ENCODE results near the gene IL17B. TPM values are rescaled to one million over a fixed set of nuclear protein-coding genes. Genes with fewer than 3 reads are reported as not detected.

The IL17B gene
- total and polyA plus RNA-seq, 7 donors = 0.08 to 0.58 (median 0.42) TPM; not detected in 4

GRCh38 chr5:149419859-149420544 is 40.9 kb upstream of the IL17B start:
- Histone ChIP-seq H3K27me3 (ENCODE audit: insufficient read depth in 3 of 3, low read length in 2 of 3) (no peaks in the 10 kb centered on the region), H3K36me3 (ENCODE audit: insufficient read depth in 1 of 2, low read depth in 1 of 2) (peaks cover 0 to 3% of the 10 kb centered on the region in 2 donors), H3K9me3 (no peaks in the 10 kb centered on the region), H3K27ac (peak overlapping the region; percentile 41), H3K4me1 (peaks cover 10% of the 10 kb centered on the region), H3K4me3 (no peak overlapping the region)
- 64 to 68% (median 67%) methylated on average over 13 of the region's 13 CpGs for WGBS, 3 donors
- TF ChIP-seq CTCF (IDR thresholded peaks at IDR 0.05) = no peak
- DNase-seq = peak in 1 of 2 donors; percentile 68
- intact Hi-C loops (cut with DNase I) = no loop called here
- ATAC-seq = peak; percentile 10 to 62 (median 44)

GRCh38 chr5:149419532-149419858 is 40.4 kb upstream of the IL17B start:
- intact Hi-C loops (cut with DNase I) = no loop called here
- Histone ChIP-seq H3K4me1 (peaks cover 10% of the 10 kb centered on the region), H3K9me3 (no peaks in the 10 kb centered on the region)

GRCh38 chr5:149418910-149419531 is 39.9 kb upstream of the IL17B start:
- Histone ChIP-seq H3K9me3 (no peaks in the 10 kb centered on the region), H3K4me1 (peaks cover 10% of the 10 kb centered on the region), H3K27ac (no peak overlapping the region), H3K4me3 (no peak overlapping the region), H3K27me3 (ENCODE audit: insufficient read depth in 3 of 3, low read length in 2 of 3) (no peaks in the 10 kb centered on the region), H3K36me3 (ENCODE audit: insufficient read depth in 1 of 2, low read depth in 1 of 2) (peaks cover 0 to 3% of the 10 kb centered on the region in 2 donors)
- intact Hi-C loops (cut with DNase I) = no loop called here
- no peak for TF ChIP-seq CTCF (IDR thresholded peaks at IDR 0.05)
- no peak for DNase-seq
- 76 to 81% (median 78%) methylated on average over 6 of the region's 6 CpGs for WGBS, 3 donors
- ATAC-seq = no peak

More at GRCh38 chr5:149419532-149419858, 40.4 kb upstream of the IL17B start:
- WGBS, 3 donors = 57 to 85% (median 70%) methylated on average over 3 of the region's 3 CpGs
- ATAC-seq = peak in 2 of 4 donors; percentile 4
- Histone ChIP-seq H3K36me3 (ENCODE audit: insufficient read depth in 1 of 2, low read depth in 1 of 2) (peaks cover 0 to 3% of the 10 kb centered on the region in 2 donors), H3K4me3 (no peak overlapping the region), H3K27me3 (ENCODE audit: insufficient read depth in 3 of 3, low read length in 2 of 3) (no peaks in the 10 kb centered on the region), H3K27ac (peak overlapping the region; percentile 41)
- no peak for TF ChIP-seq CTCF (IDR thresholded peaks at IDR 0.05)
- DNase-seq = no peak

GRCh38 chr5:149417711-149418368 is 38.7 kb upstream of the IL17B start:
- DNase-seq (no peak), ATAC-seq (no peak)
- Histone ChIP-seq H3K9me3 (no peaks in the 10 kb centered on the region), H3K36me3 (ENCODE audit: insufficient read depth in 1 of 2, low read depth in 1 of 2) (peaks cover 0 to 3% of the 10 kb centered on the region in 2 donors), H3K4me3 (no peak overlapping the region), H3K4me1 (peaks cover 10% of the 10 kb centered on the region), H3K27me3 (ENCODE audit: insufficient read depth in 3 of 3, low read length in 2 of 3) (no peaks in the 10 kb centered on the region), H3K27ac (peak overlapping the region; percentile 48)
- 77 to 82% (median 82%) methylated on average over 9 of the region's 9 CpGs for WGBS, 3 donors
- intact Hi-C loops (cut with DNase I) = no loop called here
- TF ChIP-seq CTCF (IDR thresholded peaks at IDR 0.05) = no peak

All from psoas muscle (tissue), 8 donors.